ENCODE data around the gene PSMG4.

Gene PSMG4, protein sequence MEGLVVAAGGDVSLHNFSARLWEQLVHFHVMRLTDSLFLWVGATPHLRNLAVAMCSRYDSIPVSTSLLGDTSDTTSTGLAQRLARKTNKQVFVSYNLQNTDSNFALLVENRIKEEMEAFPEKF
- total RNA-seq: 10.9 to 14.7 (median 12.4) reads per million in 3 donors

DNA sequence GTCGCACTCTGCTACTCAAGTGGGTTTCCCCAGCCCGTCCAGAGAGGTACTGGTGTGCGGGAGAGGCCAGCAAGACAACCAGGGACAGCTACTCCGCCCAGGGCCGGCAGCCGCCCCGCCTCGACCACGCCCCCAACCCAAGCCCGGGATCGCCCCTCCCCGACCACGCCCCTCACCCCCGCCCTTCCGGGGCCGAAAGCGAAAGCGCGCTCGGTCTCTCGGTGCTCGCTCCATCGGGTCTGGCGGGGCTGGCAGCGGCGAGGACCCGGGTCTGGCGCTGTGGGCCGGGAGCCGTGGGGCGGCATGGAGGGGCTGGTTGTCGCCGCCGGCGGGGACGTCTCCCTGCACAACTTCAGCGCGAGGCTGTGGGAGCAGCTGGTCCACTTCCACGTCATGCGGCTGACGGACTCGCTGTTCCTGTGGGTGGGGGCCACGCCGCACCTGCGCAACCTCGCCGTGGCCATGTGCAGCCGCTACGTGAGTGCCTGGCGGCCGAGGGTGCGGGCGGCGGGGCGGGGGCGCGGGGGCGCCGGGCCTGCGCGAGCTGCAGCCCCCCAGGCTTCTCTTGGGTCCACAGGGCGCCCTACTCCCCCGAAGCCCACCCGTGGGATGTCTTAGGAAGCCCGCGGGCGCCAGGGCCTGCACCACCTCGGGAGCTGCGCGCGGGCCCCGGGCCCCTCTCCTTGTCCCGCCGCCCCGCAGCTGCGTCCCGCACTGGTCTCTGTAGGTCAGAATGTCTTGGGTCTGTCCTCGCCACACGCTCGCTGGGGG lies at the start of gene PSMG4:
Gene PSMG4 (plus strand): TSS at position 228 of the 771 bp plus-strand sequence. CDS start 76 bp downstream, at position 304.
- Histone ChIP-seq H3K4me1 (ENCODE audit: control insufficient read depth, insufficient read depth, low read length, poor library complexity, severe bottlenecking) (peaks cover 18% of the 10 kb centered on the region), H3K27ac (ENCODE audit: insufficient read depth, low read length, poor library complexity, severe bottlenecking) (peak within 1 kb of the TSS; percentile 71), H3K9me3 (ENCODE audit: control insufficient read depth, low read length) (no peaks in the 10 kb centered on the region), H3K4me3 (ENCODE audit: insufficient read depth, low read depth, low read length, poor library complexity, severe bottlenecking) (peak within 1 kb of the TSS; percentile 86), H3K36me3 (ENCODE audit: control insufficient read depth, insufficient read depth, low read length) (peaks cover 8% of the 10 kb centered on the region), H3K27me3 (replicated peaks; ENCODE audit: control insufficient read depth, insufficient read depth, low read length, poor library complexity, severe bottlenecking) (no peaks in the 10 kb centered on the region)
- peak; percentile 85 to 89 (median 88) for DNase-seq

DNA sequence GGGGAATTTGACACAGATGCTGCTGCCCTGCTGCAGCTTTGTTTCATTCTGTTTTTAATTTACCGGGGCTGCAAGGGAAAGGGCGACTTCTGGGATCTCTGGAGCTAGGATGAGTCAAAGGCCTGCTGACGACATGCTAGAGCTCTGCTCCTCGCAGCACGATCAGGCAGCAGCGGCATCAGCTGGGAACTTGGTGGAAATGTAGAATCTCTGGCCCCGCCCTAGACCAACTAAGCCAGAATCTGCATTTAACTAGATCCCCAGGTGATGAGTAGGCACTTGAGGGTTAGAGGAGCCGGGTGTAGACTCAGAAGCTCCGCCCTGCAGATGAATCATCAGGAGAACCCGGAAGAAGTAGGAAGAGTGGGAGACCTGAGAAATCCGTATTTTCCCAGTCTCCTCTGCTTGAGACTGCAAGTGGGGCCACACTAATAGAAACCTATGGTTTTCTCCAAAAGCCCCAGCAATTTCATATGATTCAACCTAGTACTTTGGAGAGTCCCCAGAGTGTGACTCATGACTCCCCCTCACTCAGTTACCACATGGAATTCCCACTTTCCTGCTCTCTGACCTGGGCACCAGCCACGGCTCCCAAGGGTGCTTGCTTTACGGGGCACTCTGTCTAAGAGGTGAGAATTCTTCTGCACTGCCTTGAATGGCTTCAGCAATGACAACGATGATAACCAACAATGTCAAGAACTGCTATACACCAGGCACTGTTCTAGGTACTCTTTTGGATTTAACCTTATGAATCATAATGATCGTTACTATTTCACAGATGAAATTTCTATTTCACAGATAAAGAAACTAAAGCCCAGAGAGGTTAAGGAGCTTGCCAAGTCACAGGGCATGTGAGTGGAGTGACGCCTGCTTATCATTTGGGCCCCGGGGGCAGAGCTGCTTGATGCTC lies 49.4 kb upstream of the PSMG4 start:
- no peaks in the 10 kb centered on the region for H3K27me3 ChIP-seq (replicated peaks; ENCODE audit: control insufficient read depth, insufficient read depth, low read length, poor library complexity, severe bottlenecking)
- H3K4me1 ChIP-seq (ENCODE audit: control insufficient read depth, insufficient read depth, low read length, poor library complexity, severe bottlenecking): peaks cover 5% of the 10 kb centered on the region
- no peak overlapping the region for H3K27ac ChIP-seq (ENCODE audit: insufficient read depth, low read length, poor library complexity, severe bottlenecking)
- H3K9me3 ChIP-seq (ENCODE audit: control insufficient read depth, low read length): no peaks in the 10 kb centered on the region
- H3K4me3 ChIP-seq (ENCODE audit: insufficient read depth, low read depth, low read length, poor library complexity, severe bottlenecking): no peak overlapping the region
- DNase-seq: no peak
- no peaks in the 10 kb centered on the region for H3K36me3 ChIP-seq (ENCODE audit: control insufficient read depth, insufficient read depth, low read length)

DNA sequence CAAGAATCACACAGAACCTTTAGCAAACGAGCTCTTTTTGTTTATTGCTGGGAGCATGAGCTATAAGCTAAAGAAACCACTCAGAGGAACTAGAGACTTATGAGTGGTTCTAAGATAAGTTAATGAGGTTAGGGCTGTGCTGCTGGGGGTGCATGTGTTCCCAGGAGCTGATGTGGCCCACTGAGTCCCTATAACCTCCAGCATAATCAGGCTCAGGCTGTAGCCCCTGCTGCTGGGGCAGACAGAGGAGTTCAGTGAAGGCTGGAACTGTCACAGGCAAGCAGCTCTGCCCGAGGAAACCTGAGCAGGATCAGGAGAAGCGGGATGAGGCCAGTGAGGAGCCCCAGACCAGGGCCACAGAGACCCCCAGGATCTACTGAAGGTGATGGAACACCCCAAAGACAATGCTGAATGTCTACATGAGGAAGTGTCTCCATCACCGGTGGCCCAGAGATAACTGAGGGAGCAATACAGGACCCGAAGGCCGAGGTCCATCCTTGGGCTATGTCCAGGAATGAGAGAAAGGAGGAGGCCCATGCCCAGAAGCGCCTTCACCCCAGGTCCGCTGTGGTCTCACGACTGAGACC lies 48.6 kb upstream of the PSMG4 start:
- H3K27me3 ChIP-seq (replicated peaks; ENCODE audit: control insufficient read depth, insufficient read depth, low read length, poor library complexity, severe bottlenecking): no peaks in the 10 kb centered on the region
- no peak overlapping the region for H3K27ac ChIP-seq (ENCODE audit: insufficient read depth, low read length, poor library complexity, severe bottlenecking)
- H3K4me1 ChIP-seq (ENCODE audit: control insufficient read depth, insufficient read depth, low read length, poor library complexity, severe bottlenecking): peaks cover 5% of the 10 kb centered on the region
- H3K9me3 ChIP-seq (ENCODE audit: control insufficient read depth, low read length): no peaks in the 10 kb centered on the region
- DNase-seq: no peak
- H3K4me3 ChIP-seq (ENCODE audit: insufficient read depth, low read depth, low read length, poor library complexity, severe bottlenecking): no peak overlapping the region
- H3K36me3 ChIP-seq (ENCODE audit: control insufficient read depth, insufficient read depth, low read length): no peaks in the 10 kb centered on the region

DNA sequence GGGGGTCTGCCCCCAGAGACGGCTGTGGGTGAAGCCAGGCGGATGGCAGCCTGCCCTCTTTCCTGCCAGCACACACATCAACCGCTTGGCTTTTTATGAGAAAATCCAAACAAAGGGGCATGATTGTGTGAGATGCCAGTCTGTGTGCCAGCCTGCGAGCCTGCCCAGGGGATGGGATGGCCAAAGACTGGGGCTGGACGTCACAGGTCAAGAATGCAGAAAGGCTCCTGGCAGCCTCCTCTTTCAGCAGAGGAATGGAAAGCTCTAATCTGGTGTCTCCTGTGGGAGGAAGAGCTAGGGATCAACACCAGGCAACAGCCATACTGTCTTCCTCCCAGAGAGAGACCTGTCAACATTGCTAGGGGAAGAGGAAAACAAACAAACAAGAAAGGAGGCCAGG lies 47.1 kb upstream of the PSMG4 start:
- peaks cover 8% of the 10 kb centered on the region for H3K27me3 ChIP-seq (replicated peaks; ENCODE audit: control insufficient read depth, insufficient read depth, low read length, poor library complexity, severe bottlenecking)
- no peak overlapping the region for H3K4me3 ChIP-seq (ENCODE audit: insufficient read depth, low read depth, low read length, poor library complexity, severe bottlenecking)
- peaks cover 5% of the 10 kb centered on the region for H3K4me1 ChIP-seq (ENCODE audit: control insufficient read depth, insufficient read depth, low read length, poor library complexity, severe bottlenecking)
- H3K36me3 ChIP-seq (ENCODE audit: control insufficient read depth, insufficient read depth, low read length): no peaks in the 10 kb centered on the region
- H3K9me3 ChIP-seq (ENCODE audit: control insufficient read depth, low read length): no peaks in the 10 kb centered on the region
- no peak for DNase-seq
- H3K27ac ChIP-seq (ENCODE audit: insufficient read depth, low read length, poor library complexity, severe bottlenecking): no peak overlapping the region

DNA sequence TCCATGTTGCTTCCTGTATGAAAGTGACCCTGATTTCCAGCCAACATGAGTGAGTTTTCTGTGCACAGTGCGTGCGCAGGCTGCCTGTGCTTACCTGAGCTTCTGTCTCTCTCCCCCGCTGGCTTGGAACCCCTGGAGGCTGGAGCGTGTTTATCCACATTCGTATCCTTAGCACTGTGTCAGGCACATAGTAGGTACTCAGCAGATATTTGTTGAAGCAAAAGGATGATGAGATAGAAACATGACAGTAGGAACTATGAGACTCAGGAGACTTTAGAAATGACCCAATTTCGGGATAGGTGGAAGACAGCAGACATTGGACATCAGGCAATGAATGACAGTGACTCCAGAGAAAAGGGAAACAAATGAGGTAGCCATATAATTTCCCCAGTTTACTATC lies 46.5 kb upstream of the PSMG4 start:
- Histone ChIP-seq H3K4me3 (ENCODE audit: insufficient read depth, low read depth, low read length, poor library complexity, severe bottlenecking) (no peak overlapping the region), H3K36me3 (ENCODE audit: control insufficient read depth, insufficient read depth, low read length) (no peaks in the 10 kb centered on the region), H3K27ac (ENCODE audit: insufficient read depth, low read length, poor library complexity, severe bottlenecking) (no peak overlapping the region), H3K27me3 (replicated peaks; ENCODE audit: control insufficient read depth, insufficient read depth, low read length, poor library complexity, severe bottlenecking) (peaks cover 8% of the 10 kb centered on the region), H3K9me3 (ENCODE audit: control insufficient read depth, low read length) (no peaks in the 10 kb centered on the region), H3K4me1 (ENCODE audit: control insufficient read depth, insufficient read depth, low read length, poor library complexity, severe bottlenecking) (peaks cover 5% of the 10 kb centered on the region)
- no peak for DNase-seq

DNA sequence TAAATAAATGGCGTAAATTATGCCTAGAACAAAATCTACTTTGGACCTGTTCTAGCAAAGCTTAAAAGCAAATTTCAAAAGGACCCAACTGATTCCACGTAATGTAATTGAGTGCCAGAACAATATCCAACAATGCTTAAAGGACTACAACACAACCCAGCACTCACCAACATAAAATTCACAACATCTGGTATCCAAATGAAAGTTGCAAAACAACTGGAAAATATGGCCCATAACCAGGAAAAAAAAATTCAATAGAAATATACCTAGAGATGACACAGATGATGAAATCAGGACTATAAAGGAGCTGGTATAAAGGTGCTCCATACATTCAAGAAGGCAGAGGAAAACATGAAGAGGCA lies 45.4 kb upstream of the PSMG4 start:
- Histone ChIP-seq H3K9me3 (ENCODE audit: control insufficient read depth, low read length) (no peaks in the 10 kb centered on the region), H3K27me3 (replicated peaks; ENCODE audit: control insufficient read depth, insufficient read depth, low read length, poor library complexity, severe bottlenecking) (peaks cover 8% of the 10 kb centered on the region), H3K4me1 (ENCODE audit: control insufficient read depth, insufficient read depth, low read length, poor library complexity, severe bottlenecking) (peaks cover 5% of the 10 kb centered on the region), H3K4me3 (ENCODE audit: insufficient read depth, low read depth, low read length, poor library complexity, severe bottlenecking) (no peak overlapping the region), H3K36me3 (ENCODE audit: control insufficient read depth, insufficient read depth, low read length) (no peaks in the 10 kb centered on the region), H3K27ac (ENCODE audit: insufficient read depth, low read length, poor library complexity, severe bottlenecking) (no peak overlapping the region)
- no peak for DNase-seq

DNA sequence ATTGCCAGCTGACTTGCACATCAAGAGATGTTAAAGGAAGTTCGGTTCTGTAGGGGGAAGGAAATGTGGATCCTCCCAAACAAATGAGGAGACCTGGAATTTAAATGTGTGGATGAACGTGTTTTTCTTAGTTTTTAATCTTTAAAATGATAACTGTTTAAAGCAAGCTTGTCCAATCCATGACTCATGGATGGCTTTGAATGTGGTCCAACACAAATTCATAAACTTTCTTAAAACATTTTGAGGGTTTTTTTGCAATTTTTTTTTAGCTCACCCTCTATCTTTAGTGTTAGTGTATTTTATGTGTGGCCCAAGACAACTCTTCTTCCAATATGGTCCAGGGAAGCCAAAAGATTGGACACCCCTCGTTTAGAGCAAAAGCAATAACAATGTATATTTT lies 43.8 kb upstream of the PSMG4 start:
- H3K4me3 ChIP-seq (ENCODE audit: insufficient read depth, low read depth, low read length, poor library complexity, severe bottlenecking): no peak overlapping the region
- no peaks in the 10 kb centered on the region for H3K9me3 ChIP-seq (ENCODE audit: control insufficient read depth, low read length)
- peaks cover 8% of the 10 kb centered on the region for H3K27me3 ChIP-seq (replicated peaks; ENCODE audit: control insufficient read depth, insufficient read depth, low read length, poor library complexity, severe bottlenecking)
- DNase-seq: no peak
- no peaks in the 10 kb centered on the region for H3K36me3 ChIP-seq (ENCODE audit: control insufficient read depth, insufficient read depth, low read length)
- no peaks in the 10 kb centered on the region for H3K4me1 ChIP-seq (ENCODE audit: control insufficient read depth, insufficient read depth, low read length, poor library complexity, severe bottlenecking)
- no peak overlapping the region for H3K27ac ChIP-seq (ENCODE audit: insufficient read depth, low read length, poor library complexity, severe bottlenecking)

DNA sequence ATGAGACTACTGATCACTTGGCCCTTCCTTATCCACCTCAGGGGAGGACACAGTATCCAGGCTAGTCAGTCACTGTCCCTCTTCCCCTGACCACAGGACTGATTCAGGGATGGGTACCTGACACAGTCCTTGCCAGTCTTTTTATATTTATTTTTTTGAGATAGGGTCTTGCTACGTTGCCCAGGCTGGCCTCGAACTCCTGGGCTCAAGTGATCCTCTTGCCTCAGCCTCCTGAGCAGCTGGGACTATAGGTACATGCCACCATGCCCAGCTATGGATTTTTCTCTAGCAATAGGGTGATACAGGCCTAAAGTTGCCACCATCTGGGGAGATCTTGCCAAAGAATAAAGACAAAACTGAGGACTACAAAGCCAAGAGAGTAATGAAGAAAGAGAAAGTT lies 41.5 kb upstream of the PSMG4 start:
- H3K36me3 ChIP-seq (ENCODE audit: control insufficient read depth, insufficient read depth, low read length): no peaks in the 10 kb centered on the region
- peaks cover 8% of the 10 kb centered on the region for H3K27me3 ChIP-seq (replicated peaks; ENCODE audit: control insufficient read depth, insufficient read depth, low read length, poor library complexity, severe bottlenecking)
- H3K4me1 ChIP-seq (ENCODE audit: control insufficient read depth, insufficient read depth, low read length, poor library complexity, severe bottlenecking): no peaks in the 10 kb centered on the region
- H3K9me3 ChIP-seq (ENCODE audit: control insufficient read depth, low read length): no peaks in the 10 kb centered on the region
- no peak overlapping the region for H3K27ac ChIP-seq (ENCODE audit: insufficient read depth, low read length, poor library complexity, severe bottlenecking)
- H3K4me3 ChIP-seq (ENCODE audit: insufficient read depth, low read depth, low read length, poor library complexity, severe bottlenecking): no peak overlapping the region
- no peak for DNase-seq

DNA sequence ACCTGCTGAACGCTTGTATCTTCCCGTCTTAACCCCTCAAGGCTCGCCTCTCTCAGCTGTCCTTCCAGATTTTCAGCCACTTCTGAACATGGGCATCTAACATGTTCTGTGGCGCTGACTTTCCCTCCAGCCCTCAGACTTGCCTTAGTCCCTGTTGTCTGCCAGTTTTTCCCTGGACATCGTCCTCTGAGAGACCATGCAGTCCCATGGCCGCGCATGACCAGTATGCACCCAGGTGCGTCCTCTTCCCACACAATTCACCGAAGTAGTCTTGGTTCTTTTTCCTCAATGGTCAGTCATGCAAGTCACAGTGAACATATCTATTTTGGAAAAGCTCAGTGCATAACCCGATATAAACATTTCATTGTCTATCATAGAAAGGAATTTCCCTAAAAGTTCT lies 40.5 kb upstream of the PSMG4 start:
- Histone ChIP-seq H3K9me3 (ENCODE audit: control insufficient read depth, low read length) (no peaks in the 10 kb centered on the region), H3K36me3 (ENCODE audit: control insufficient read depth, insufficient read depth, low read length) (no peaks in the 10 kb centered on the region), H3K4me1 (ENCODE audit: control insufficient read depth, insufficient read depth, low read length, poor library complexity, severe bottlenecking) (no peaks in the 10 kb centered on the region), H3K27ac (ENCODE audit: insufficient read depth, low read length, poor library complexity, severe bottlenecking) (no peak overlapping the region), H3K4me3 (ENCODE audit: insufficient read depth, low read depth, low read length, poor library complexity, severe bottlenecking) (no peak overlapping the region), H3K27me3 (replicated peaks; ENCODE audit: control insufficient read depth, insufficient read depth, low read length, poor library complexity, severe bottlenecking) (peaks cover 8% of the 10 kb centered on the region)
- no peak for DNase-seq

Data from effector memory CD4-positive, alpha-beta T cell (primary cell).